Right lobe of liver (tissue), 4 donors: Measurements from ENCODE around the gene KREMEN2.

ENCODE experiments used
- CTCF ChIP-seq, 4 donors: fragments of 200-600 bp in 3 of 4; fragments of 450-650 bp in 1 of 4; IDR thresholded peaks; one replicate each; pipeline versions ENCODE4 v1.5.1 to v1.8.0; 2016 to 2022; ENCODE audit warnings: antibody characterized with exemption in 4 of 4, mild to moderate bottlenecking in 2 of 4
- POLR2A ChIP-seq: fragments of 450-650 bp; IDR thresholded peaks from one replicate; pipeline ENCODE4 v1.6.1; 2017; ENCODE audit warnings: antibody characterized with exemption, mild to moderate bottlenecking
- donor health status: DM: no; HTN: no; CAD: no.
- donor health status: DM: no; HTN: no; CAD: no.
- donor health status: DM: no; HTN: yes; CAD: no.

- TF ChIP-seq CTCF (IDR thresholded peaks at IDR 0.05) = no peak
- no peak for TF ChIP-seq POLR2A
Observed at GRCh38 chr16:2928796-2929195, 35.3 kb upstream of the KREMEN2 start.
